Endometrial microvascular endothelial cells (primary cell): ENCODE data around the gene RND1. TPM values are rescaled to one million over a fixed set of nuclear protein-coding genes. Genes with fewer than 3 reads are reported as not detected.

ENCODE experiments used
- in situ Hi-C: cut with HindIII; loops from 2 replicates; pipeline ENCODE4 v1.10.0; 2017; ENCODE audit warnings: low sequenced_read_pairs, low pct_unique_long_range_greater_than_20kb; ENCODE audit errors: inconsistent ontology term
- total RNA-seq: library from RNA; depleted of rRNA; stranded (reverse); fragments of >200 nt; gene quantifications from one replicate; pipeline ENCODE4 v1.2.3, GENCODE V29; 2015; ENCODE audit errors: inconsistent ontology term

RND1 gene
- total RNA-seq, 1 donor from 2014 or later, result 4.2 TPM

DNA sequence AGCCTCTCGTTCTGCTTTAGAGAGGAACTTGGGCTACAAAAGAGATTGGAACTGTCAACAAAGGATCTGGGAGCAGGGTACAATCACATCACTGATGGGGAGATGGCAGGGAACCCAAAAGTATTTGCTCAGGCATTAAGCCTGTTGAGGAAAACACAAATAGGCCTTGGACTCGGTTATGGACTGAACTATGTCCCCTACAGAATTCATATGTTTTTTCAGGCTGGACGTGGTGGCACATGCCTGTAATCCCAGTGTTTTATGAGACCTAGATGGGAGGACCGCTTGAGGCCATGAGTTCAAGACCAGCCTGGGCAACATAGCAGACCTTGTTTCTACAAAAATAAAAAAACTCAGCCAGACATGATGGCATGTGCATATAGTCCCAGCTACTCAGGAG lies 27.6 kb downstream of the RND1 start:
- in situ Hi-C loops, result no loop called here

- in situ Hi-C loops, result no loop called here
Observed at GRCh38 chr12:48832321-48833060, 33.2 kb downstream of the RND1 start.

DNA sequence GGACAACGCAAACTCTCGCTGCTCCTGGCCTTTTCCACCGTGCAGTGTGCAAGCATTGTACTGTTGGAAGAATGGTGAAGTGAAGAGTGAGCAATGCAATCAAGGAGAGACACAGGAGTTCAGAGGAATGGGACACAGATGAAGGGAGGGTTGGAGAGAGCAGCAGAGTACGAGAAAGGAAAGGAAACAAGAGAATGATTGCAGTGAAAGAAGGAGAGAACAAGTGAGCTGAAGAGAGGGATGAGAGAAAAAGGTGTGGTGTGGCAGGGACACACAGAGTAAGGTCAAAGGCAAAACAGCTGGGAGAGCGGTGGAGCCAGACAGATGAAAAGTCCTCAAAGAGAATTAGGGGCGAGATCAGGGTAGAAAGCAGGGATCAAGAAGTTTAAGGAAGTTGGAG lies 34.4 kb downstream of the RND1 start:
- in situ Hi-C loops, result no loop called here

GRCh38 chr12:48828841-48829575 lies 36.7 kb downstream of the RND1 start:
- in situ Hi-C loops, result no loop called here

DNA sequence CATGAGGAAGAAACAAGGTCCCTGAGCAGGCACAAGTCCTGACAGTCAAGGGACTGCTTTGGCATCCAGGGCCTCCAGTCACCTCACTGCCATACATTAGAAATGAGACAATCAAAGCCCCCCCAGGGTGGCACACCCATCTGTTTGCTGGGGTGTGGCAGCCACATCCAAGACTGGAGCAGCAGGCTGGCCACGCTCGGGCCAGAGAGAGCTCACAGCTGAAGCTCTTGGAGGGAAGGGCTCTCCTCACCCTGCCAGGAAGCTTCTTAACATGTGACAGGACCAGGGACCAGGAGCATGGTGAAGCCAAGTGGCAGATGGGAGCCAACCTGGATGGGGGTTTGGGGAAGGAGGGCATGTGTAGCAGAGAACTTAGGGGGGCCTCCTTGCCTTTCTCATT lies 37.4 kb downstream of the RND1 start:
- in situ Hi-C loops, result no loop called here

GRCh38 chr12:48827513-48828096 lies 38.1 kb downstream of the RND1 start:
- in situ Hi-C loops, result no loop called here

DNA sequence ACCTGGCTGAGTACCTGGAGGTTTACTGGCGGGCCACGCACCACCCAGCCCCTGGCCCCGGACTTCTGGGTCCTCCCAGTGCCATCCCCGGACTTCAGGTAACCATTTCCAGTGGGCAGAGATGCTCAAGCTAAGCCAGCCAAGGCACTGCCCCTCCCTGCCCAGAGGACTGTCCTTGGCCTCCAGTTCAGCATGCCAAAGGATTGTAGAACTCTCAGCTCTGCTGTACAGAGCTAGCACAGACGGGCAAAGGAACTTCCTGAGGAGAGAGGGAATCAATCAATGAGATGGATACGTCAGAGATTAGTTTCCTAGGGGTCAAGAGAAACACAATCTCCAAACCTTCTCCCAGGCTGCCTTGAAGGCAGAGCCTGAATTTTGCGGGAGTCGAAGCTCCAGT lies 38.6 kb downstream of the RND1 start:
- in situ Hi-C loops, result no loop called here

DNA sequence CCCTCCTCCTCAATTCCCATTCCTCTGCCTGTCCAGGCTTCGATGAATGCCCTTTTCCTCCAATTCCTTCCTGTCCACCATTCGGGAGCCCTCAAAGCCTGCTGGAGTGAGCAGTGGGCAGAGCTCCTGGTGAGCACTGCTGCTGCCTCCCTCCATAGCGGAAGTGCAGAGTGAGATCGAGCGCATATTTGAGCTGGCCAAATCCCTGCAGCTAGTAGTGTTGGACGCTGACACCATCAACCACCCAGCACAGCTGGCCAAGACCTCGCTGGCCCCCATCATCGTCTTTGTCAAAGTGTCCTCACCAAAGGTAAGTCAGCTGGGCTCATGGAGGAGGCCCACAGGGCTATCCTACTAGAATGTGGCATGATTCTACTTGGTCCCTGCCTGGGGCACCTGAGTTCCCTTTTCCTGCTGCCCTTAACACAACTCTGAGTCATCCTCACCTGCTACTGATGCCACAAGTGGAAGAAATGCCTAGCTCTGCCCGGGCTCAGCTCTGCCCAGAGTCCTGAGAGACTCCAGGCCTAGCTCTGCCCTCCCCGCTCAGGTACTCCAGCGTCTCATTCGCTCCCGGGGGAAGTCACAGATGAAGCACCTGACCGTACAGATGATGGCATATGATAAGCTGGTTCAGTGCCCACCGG lies 39.3 kb downstream of the RND1 start:
- in situ Hi-C loops, result no loop called here

DNA sequence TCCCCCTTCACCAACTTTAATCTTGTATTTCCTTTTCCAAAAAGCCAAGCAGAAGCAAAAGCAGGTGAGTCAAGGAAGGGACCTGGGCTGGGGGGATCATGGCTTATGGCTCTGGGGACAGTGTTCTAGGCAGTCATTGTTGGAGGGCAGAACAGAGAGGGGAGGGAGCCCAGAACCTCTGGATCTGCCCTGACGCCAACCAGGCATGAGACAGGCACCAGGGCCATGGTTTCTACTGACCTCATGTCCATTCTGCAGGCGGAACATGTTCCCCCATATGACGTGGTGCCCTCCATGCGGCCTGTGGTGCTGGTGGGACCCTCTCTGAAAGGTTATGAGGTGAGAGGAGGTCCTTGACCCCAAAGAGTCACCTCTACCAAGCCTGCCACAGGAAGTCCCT lies 40.8 kb downstream of the RND1 start:
- in situ Hi-C loops, result no loop called here

DNA sequence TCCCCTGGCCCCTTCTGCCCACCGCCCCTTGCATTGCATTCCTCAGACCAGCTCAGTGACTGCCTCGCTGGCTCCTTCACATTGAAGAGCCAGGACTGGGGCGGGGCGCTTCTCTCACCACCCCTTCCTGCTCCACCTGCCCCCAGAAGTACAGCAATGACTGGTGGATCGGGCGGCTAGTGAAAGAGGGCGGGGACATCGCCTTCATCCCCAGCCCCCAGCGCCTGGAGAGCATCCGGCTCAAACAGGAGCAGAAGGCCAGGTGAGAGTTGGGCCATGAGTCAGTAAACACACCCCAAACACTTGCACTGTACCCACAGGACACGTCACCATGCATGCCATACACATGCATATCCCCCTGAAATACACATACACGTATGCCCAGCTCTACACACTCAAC lies 41.6 kb downstream of the RND1 start:
- in situ Hi-C loops, result no loop called here

DNA sequence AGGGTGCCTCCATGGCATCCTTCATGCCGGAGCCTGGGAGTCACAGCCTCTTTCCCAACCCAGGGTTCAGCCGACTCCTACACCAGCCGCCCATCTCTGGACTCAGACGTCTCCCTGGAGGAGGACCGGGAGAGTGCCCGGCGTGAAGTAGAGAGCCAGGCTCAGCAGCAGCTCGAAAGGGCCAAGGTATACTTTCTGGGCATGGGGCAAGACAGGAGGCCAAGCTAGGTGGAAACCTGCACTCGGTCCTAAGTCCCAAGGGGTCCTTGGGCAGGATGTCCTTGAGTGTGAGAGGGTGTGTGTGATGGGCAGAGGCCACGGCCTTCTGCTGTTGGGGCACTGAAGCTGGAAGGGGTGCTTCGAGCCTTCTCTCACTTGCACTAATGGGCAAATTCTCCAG lies 42.4 kb downstream of the RND1 start:
- in situ Hi-C loops, result no loop called here

DNA sequence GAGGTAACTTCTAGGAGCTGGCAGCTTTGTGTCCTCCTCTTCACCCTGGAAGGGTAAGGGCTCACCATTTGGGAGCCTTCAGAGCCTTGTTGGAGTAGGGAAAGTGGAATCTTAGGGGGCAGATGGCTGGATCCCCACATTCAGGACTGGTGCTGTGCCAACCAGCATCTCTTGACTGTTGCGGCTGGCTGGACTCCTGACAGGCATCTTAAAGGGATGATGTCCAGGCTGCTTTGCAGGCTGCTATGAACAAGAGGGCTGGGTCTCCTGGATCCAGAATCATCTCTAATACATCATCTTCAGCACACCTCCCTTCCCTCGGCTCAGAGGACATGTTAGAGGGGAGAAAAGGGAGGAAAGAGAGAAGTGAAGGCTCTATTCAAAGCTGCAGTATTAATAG lies 43.0 kb downstream of the RND1 start:
- in situ Hi-C loops, result no loop called here

DNA sequence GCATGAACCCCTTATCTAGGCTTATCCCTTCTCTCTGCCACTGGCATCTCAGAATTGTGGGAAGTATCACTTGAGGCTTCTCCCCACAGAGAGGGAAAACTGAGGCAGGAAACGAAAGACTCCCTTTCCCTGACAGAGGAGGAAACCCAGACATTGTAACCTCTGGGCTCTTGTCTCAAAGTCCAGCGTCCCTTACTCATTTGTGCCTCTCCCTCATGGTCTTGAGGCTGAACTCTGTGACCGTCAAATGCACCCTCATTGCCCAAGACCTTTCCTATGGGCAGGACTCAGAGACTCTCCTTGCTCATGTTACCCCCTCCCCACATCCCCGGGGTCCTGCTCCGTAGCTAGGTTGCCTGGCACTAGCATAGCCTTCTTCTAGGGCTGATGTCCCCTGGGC lies 43.5 kb downstream of the RND1 start:
- in situ Hi-C loops, result no loop called here

DNA sequence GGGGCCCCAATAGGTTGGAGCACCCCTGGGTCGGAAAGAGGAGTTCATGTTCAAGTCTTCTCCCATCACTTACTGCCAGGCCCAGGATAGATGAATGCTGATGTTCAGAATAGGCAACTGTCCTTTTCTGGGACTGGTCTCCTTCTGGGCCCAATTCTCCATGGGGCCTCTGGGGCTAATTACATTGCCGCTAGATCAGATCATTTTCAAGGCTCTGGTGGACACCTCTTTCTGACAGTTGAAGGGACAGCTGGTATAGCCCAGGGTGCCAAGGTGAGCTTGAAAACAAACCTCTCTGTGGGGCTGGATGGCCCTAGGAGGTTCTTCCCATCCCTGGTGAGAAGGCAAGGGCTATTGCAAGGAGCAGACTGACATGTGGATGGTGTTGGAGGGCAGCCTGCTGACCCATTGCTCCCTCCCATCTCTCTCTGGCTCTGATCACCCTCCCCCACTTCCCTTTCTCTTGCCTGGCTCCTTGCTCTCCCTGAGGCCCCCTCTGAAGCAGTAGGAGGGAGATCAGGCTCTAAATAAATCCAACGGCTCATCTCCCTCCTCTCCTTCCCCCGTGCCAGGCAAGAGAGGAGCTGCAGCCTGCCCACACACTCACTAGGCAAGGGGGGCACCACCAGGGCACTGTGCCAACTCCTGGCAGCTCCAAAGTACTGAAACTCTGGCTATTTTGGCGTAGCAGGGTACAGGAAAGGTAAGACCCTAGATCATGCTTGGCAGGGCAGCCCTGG lies 45.5 kb downstream of the RND1 start:
- in situ Hi-C loops, result no loop called here

GRCh38 chr12:48818831-48819590 lies 46.7 kb downstream of the RND1 start:
- in situ Hi-C loops, result no loop called here

DNA sequence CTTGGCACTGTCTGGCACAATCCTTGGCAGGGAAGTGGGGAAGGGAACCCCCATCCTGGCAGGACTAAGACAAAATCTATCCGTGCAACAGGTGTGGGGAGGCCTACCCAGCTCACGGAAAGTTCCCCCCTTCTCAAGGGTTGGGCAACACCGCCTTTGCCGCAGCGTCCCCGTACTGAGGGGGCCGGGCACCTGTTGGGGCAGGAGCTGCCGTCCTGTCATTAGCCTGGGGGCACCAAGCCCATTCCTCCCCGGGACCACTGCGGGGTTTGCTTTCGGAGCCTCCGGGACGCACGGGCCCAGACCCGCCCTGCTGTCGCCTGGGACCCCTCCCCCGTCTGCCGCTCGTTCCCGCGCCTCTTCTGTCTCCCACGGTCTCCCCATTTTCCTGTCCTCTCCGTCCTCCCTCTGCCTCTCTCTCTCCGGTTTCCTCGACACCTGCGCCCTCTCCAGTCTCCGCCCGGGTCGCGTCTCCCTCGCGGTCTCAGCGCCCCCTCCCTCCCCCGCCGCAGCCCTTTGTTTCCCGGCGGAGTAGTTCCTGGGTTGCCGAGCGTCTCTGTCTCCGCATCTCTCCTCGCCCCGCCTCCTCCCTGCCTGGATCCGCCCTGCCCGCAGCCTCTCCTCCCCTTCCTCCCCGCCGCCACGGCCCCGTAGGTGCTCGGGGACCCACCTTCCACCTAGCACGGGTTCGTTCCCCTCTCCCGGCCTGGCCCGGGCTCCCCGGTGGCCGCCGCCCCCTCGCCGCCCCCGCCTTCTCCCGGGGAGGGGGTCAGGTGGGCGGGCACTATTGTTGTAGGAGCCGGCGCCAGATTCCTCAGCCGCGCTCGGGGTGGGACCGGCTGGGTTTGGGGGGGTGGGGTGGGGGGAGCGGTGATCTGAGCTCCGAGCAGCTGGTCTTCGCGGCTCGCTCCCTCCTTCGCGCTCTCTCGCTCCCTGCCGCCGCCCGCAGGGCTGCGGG lies 47.5 kb downstream of the RND1 start, which contains the start of gene CACNB3:
Gene CACNB3 (plus strand): TSS at position 624 of the 958 bp plus-strand sequence. CDS start 434 bp downstream, outside the sequence.
- in situ Hi-C loops, result no loop called here

DNA sequence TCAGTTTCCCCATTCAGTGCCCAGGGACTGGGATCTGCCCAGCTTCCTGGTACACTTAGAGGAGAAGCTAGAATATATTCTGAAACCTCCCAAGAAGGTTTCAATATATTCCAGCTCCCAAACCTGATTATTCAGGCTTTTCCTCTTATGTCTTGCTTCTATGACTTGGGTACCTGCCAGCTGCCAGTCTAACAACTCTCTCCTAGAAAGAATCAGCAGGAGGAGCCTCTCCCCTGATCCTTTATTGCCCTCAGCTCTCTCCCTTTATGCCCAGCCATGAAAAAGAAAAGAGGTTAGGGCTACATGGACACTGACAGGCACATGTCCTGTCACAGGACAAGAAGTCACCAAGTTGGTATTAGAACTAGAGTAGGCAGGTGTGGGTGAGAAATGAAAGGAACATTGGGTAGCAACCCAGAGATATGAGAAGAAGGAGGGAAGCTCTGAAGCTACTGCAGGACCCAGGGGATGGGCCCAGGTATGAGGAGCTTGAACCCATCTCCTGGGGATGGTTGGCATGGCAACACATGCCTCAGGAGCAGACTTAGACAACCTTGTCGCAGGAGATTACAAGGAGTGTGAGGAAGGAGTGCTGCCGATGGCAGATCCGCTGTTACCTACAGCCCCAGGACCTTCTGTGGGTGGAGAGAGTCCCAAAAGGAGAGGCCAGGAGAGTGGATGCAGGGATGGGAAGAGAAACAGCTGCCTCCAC lies 49.4 kb downstream of the RND1 start:
- in situ Hi-C loops, result no loop called here
